Gastrocnemius medialis (tissue), 4 donors: ENCODE data around the gene OXA1L. TPM values are rescaled to one million over a fixed set of nuclear protein-coding genes. Genes with fewer than 3 reads are reported as not detected.

ENCODE experiments used
- ATAC-seq, 2 donors: fragments of 150-250 bp; one replicate each; pipeline ENCODE4 v1.9.1; 2016
- DNase-seq, 2 donors: peaks; one replicate each; pipeline ENCODE4 v3.0.0-alpha.2; 2019
- H3K27ac ChIP-seq, 4 donors: fragments of 200-600 bp; sonication (generic); 1 replicate in 1 of 4; 2 replicates in 3 of 4; pipeline ENCODE4 v1.5.1; 2016 to 2018; ENCODE audit warnings: mild to moderate bottlenecking in 2 of 4, moderate library complexity in 1 of 4
- H3K27me3 ChIP-seq, 3 donors: fragments of 200-600 bp; sonication (generic) in 2 of 3; 1 replicate in 1 of 3; 2 replicates in 2 of 3; pipeline versions ENCODE4 v1.5.1 to v1.6.0; 2016 to 2019; ENCODE audit warnings: mild to moderate bottlenecking in 1 of 3, moderate library complexity in 1 of 3
- H3K36me3 ChIP-seq, 2 donors: fragments of 200-600 bp; sonication (generic) in 1 of 2; one replicate each; pipeline ENCODE4 v1.5.1; 2017 to 2018
- H3K4me1 ChIP-seq, 2 donors: fragments of 200-600 bp; sonication (generic) in 1 of 2; one replicate each; pipeline ENCODE4 v1.5.1; 2016 to 2017; ENCODE audit warnings: mild to moderate bottlenecking in 2 of 2
- H3K4me3 ChIP-seq, 4 donors: fragments of 200-600 bp; sonication (generic) in 3 of 4; 1 replicate in 1 of 4; 2 replicates in 3 of 4; pipeline ENCODE4 v1.5.1; 2016 to 2019; ENCODE audit warnings: mild to moderate bottlenecking in 2 of 4
- H3K9me3 ChIP-seq, 3 donors: fragments of 200-600 bp; sonication (generic) in 2 of 3; 1 replicate in 1 of 3; 2 replicates in 2 of 3; pipeline ENCODE4 v1.5.1; 2016 to 2019
- POLR2A ChIP-seq, 2 donors: fragments of 450-650 bp; IDR thresholded peaks; one replicate each; pipeline ENCODE4 v1.6.1; 2017; ENCODE audit warnings: antibody characterized with exemption in 2 of 2, mild to moderate bottlenecking in 2 of 2, moderate library complexity in 2 of 2
- in situ Hi-C, 4 donors: fragments of 200-750 bp; cut with MboI; loops; one replicate each; pipeline versions ENCODE4 v1.15.0 to v1.8.0; 2017; ENCODE audit warnings: low sequenced_read_pairs in 4 of 4
- intact Hi-C: fragments of 100-400 bp; cut with DNase I; formaldehyde crosslinking; loops from one replicate; pipeline ENCODE4 v1.15.1; 2023; ENCODE audit warnings: low total_unique reads
- total RNA-seq, 4 donors: library from RNA; depleted of rRNA; stranded (reverse); fragments of >200 nt; gene quantifications; one replicate each; pipeline versions ENCODE4 v1.1.0 to v1.2.3, GENCODE V29; 2016
- TF ChIP-seq, protein P1 (sequence below), 5 experiments: fragments of 450-650 bp in 3 of 5; fragments of 200-600 bp in 2 of 5; sonication (generic) in 2 of 5; IDR thresholded peaks in 4 of 5; conservative IDR thresholded peaks in 1 of 5; 1 replicate in 4 of 5; 2 replicates in 1 of 5; pipeline ENCODE4 v1.5.1; 2016 to 2019; ENCODE audit warnings: antibody characterized with exemption in 5 of 5, mild to moderate bottlenecking in 3 of 5, moderate library complexity in 3 of 5

Gene OXA1L
- total RNA-seq, 4 donors from 2014 or later: 83.5 to 135 (median 114) TPM

DNA sequence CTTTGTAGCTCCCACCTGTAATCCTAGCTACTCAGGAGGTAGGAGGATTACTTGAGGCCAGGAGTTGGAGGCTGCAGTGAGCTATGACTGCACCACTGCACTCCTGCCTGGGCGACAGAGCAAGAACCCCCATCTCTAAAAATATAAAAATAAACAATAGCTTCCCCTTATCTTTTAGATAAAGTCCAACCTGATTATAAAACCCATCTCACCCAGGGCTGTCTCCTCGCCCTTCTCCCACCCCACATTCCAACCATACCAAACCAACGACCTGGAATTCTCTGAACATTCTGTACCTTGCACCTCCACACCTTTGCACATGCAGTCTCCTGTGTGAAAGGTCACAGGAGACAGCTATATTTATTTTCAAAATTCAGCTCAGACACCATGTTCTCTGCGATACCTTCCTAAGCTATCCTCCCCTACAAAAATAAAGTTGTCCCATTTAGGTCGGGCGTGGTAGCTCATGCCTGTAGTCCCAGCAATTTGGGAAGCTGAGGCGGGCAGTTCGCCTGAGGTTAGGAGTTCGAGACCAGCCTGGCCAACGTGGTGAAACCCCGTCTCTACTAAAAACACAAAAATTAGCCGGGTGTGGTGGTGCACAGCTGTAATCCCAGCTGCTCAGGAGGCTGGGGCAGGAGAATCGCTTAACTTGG lies 41.1 kb downstream of the OXA1L start:
- Histone ChIP-seq H3K27me3 (no peaks in the 10 kb centered on the region), H3K4me1 (no peaks in the 10 kb centered on the region), H3K36me3 (no peaks in the 10 kb centered on the region), H3K27ac (no peak overlapping the region), H3K4me3 (no peak overlapping the region), H3K9me3 (no peaks in the 10 kb centered on the region)
- intact Hi-C loops: no loop called here
- ATAC-seq (no peak), DNase-seq (no peak)
- in situ Hi-C loops: no loop called here
- no peak for TF ChIP-seq POLR2A (IDR thresholded peaks at IDR 0.05)
- TF ChIP-seq, protein P1, sequence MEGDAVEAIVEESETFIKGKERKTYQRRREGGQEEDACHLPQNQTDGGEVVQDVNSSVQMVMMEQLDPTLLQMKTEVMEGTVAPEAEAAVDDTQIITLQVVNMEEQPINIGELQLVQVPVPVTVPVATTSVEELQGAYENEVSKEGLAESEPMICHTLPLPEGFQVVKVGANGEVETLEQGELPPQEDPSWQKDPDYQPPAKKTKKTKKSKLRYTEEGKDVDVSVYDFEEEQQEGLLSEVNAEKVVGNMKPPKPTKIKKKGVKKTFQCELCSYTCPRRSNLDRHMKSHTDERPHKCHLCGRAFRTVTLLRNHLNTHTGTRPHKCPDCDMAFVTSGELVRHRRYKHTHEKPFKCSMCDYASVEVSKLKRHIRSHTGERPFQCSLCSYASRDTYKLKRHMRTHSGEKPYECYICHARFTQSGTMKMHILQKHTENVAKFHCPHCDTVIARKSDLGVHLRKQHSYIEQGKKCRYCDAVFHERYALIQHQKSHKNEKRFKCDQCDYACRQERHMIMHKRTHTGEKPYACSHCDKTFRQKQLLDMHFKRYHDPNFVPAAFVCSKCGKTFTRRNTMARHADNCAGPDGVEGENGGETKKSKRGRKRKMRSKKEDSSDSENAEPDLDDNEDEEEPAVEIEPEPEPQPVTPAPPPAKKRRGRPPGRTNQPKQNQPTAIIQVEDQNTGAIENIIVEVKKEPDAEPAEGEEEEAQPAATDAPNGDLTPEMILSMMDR (IDR thresholded peaks at IDR 0.05 in 4 of 5, conservative IDR thresholded peaks at IDR 0.05 in 1 of 5): no peak

DNA sequence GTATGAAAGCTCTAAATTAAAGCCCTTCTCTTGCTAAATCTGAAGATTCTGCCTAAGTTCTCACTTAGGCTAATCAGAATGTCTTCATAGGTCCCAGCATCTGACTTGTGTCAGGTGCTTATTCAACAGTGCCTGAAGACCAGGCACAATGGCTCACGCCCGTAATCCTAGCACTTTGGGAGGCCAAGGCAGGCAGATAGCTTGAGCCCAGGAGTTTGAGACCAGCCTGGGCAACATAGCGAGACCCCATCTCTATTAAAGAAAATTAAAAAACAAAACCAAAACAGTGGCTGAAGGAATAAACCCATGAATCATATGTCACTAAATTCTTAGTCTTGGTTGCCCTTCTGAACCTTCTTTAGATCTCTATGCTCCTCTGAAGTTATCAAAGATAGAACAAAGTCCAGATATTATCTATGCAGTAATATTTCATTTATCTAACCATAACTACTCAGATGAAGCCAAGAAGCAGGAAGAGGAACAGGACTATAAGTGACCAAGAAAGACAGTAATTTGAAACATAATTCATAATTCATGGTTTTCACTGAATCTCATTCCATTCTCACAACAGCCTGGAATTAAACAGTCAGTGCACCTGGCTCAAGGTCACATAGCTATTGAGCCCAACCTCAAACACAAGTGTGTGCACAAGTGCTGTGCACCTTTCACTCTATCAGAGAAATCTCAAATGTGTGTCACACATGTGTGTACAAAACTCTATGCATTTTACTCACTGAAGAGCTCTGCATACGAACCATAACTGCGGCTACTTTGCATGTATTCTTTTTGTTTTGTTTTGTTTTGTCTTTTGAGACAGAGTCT lies 42.1 kb downstream of the OXA1L start:
- intact Hi-C loops: no loop called here
- in situ Hi-C loops: no loop called here
- Histone ChIP-seq H3K4me3 (no peak overlapping the region), H3K9me3 (no peaks in the 10 kb centered on the region), H3K27ac (no peak overlapping the region), H3K4me1 (no peaks in the 10 kb centered on the region), H3K36me3 (no peaks in the 10 kb centered on the region), H3K27me3 (no peaks in the 10 kb centered on the region)
- TF ChIP-seq POLR2A (IDR thresholded peaks at IDR 0.05): no peak
- TF ChIP-seq, protein P1 (IDR thresholded peaks at IDR 0.05 in 4 of 5, conservative IDR thresholded peaks at IDR 0.05 in 1 of 5): no peak
- ATAC-seq (no peak), DNase-seq (no peak)

DNA sequence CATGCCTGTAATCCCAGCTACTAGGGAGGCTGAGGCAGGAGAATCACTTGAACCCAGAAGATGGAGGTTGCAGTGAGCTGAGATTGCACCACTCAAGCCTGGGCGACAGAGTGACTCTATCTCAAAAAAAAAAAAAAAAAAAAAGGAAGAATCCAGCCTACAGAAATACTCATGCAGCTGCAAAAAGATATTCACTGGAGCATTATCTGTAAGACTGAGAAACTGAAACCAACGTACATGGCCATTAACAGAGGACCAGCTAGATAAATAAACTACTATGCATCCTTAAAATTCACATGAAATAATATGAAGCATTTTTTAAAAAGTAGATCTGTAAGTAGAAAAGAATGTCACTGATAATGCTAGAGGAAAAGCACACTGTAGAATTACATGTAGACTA lies 45.2 kb downstream of the OXA1L start:
- H3K4me3 ChIP-seq: no peak overlapping the region
- no peak for ATAC-seq
- H3K36me3 ChIP-seq: no peaks in the 10 kb centered on the region

DNA sequence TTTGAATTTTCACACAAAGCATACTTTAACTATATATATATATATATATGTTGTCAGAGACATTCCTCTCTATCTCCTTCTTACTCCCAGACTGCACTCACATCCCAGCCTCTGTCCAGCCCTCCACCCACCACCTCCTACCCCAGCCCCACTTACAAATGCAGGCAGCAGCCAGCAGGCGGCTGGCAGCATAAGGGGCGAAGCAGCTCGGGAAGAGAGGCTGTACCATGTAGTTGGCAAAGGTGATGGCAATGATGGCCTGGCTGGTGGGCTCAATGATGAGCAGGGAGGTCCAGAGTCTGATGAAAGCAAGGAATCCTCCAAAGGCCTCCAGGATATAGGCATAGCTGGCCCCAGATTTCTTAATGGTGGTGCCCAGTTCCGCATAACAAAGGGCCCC lies 46.3 kb downstream of the OXA1L start:
- DNase-seq (no peak), ATAC-seq (no peak)
- H3K4me3 ChIP-seq: no peak overlapping the region
- intact Hi-C loops (no loop called here), in situ Hi-C loops (no loop called here)
- no peak overlapping the region for H3K27ac ChIP-seq
- no peaks in the 10 kb centered on the region for H3K27me3 ChIP-seq
- no peaks in the 10 kb centered on the region for H3K4me1 ChIP-seq
- no peaks in the 10 kb centered on the region for H3K36me3 ChIP-seq
- TF ChIP-seq POLR2A (IDR thresholded peaks at IDR 0.05): no peak
- TF ChIP-seq, protein P1 (IDR thresholded peaks at IDR 0.05 in 4 of 5, conservative IDR thresholded peaks at IDR 0.05 in 1 of 5): no peak
- H3K9me3 ChIP-seq: no peaks in the 10 kb centered on the region

More for the DNA sequence above, 45.2 kb downstream of the OXA1L start:
- TF ChIP-seq, protein P1 (IDR thresholded peaks at IDR 0.05 in 4 of 5, conservative IDR thresholded peaks at IDR 0.05 in 1 of 5): no peak
- no peak for TF ChIP-seq POLR2A (IDR thresholded peaks at IDR 0.05)
- H3K27ac ChIP-seq: no peak overlapping the region
- no peak for DNase-seq
- H3K9me3 ChIP-seq: no peaks in the 10 kb centered on the region
- H3K4me1 ChIP-seq: no peaks in the 10 kb centered on the region
- intact Hi-C loops: no loop called here
- in situ Hi-C loops: no loop called here
- H3K27me3 ChIP-seq: no peaks in the 10 kb centered on the region
